Neural cell (in vitro differentiated cells): ENCODE results near the gene KIF13A. TPM values are rescaled to one million over a fixed set of nuclear protein-coding genes. Genes with fewer than 3 reads are reported as not detected.

ENCODE experiments used
- H2AFZ ChIP-seq: fragments of 200-600, 300-800 bp; sonication (generic), shearing (Covaris generic); 2 replicates; pipeline ENCODE4 v1.6.0; 2014; ENCODE audit warnings: low read depth, mild to moderate bottlenecking, antibody characterized with exemption, low read length, moderate library complexity
- H3F3A ChIP-seq: fragments of 200-600 bp; shearing (Covaris generic); 2 replicates; pipeline ENCODE4 v1.6.1; 2016; ENCODE audit warnings: mild to moderate bottlenecking, moderate library complexity, mixed read lengths, antibody characterized with exemption, low read length; ENCODE audit not compliant: insufficient read depth, poor library complexity, severe bottlenecking
- H3K27ac ChIP-seq: fragments of 200-600, 300-800 bp; sonication (generic), shearing (Covaris generic); 2 replicates; pipeline ENCODE4 v1.5.1; 2014; ENCODE audit warnings: mild to moderate bottlenecking, low read length, moderate library complexity
- H3K27me3 ChIP-seq: fragments of 300-800, 200-600 bp; sonication (generic), shearing (Covaris generic); 2 replicates; pipeline ENCODE4 v1.6.0; 2014; ENCODE audit warnings: mild to moderate bottlenecking, low read depth, low read length, moderate library complexity; ENCODE audit not compliant: insufficient read depth
- H3K36me3 ChIP-seq: fragments of 300-800, 200-600 bp; sonication (generic), shearing (Covaris generic); 2 replicates; pipeline ENCODE4 v1.5.1; 2014; ENCODE audit warnings: mild to moderate bottlenecking, antibody characterized with exemption, low read length, moderate library complexity; ENCODE audit not compliant: insufficient read depth
- H3K4me2 ChIP-seq: fragments of 300-800, 200-600 bp; sonication (generic), shearing (Covaris generic); 2 replicates; pipeline ENCODE4 v1.6.0; 2014; ENCODE audit warnings: mild to moderate bottlenecking, low read length
- H3K4me3 ChIP-seq: fragments of 300-800, 200-600 bp; sonication (generic), shearing (Covaris generic); 2 replicates; pipeline ENCODE4 v1.5.1; 2014; ENCODE audit warnings: mild to moderate bottlenecking, low read length, moderate library complexity
- H3K79me2 ChIP-seq: fragments of 200-600 bp; shearing (Covaris generic); replicated peaks from 2 replicates; pipeline ENCODE4 v1.6.0; 2014; ENCODE audit warnings: mild to moderate bottlenecking, low read length, moderate library complexity; ENCODE audit not compliant: insufficient read depth
- H3K9ac ChIP-seq: fragments of 300-800, 200-600 bp; sonication (generic), shearing (Covaris generic); 2 replicates; pipeline ENCODE4 v1.6.1; 2016; ENCODE audit warnings: mild to moderate bottlenecking, low read length, mixed read lengths
- H3K9me2 ChIP-seq: fragments of 200-600 bp; shearing (Covaris generic); 2 replicates; pipeline ENCODE4 v1.6.1; 2016; ENCODE audit warnings: mild to moderate bottlenecking, low read length, mixed read lengths; ENCODE audit not compliant: insufficient read depth
- H3K9me3 ChIP-seq: fragments of 200-600, 300-800 bp; sonication (generic), shearing (Covaris generic); 2 replicates; pipeline ENCODE4 v1.6.1; 2016; ENCODE audit warnings: mild to moderate bottlenecking, mixed run types, low read length, moderate library complexity, mixed read lengths
- H4K20me1 ChIP-seq: fragments of 200-600 bp; shearing (Covaris generic); 2 replicates; pipeline ENCODE4 v1.6.1; 2016; ENCODE audit warnings: mild to moderate bottlenecking, mixed run types; ENCODE audit not compliant: insufficient read depth
- EP300 ChIP-seq: fragments of 450-650 bp; conservative IDR thresholded peaks from 2 replicates; pipeline ENCODE4 v1.6.1; 2014; ENCODE audit warnings: antibody characterized with exemption, mild to moderate bottlenecking, moderate library complexity; ENCODE audit not compliant: poor library complexity, severe bottlenecking
- EZH2 ChIP-seq: fragments of 200-600, 300-800 bp; shearing (Covaris generic), sonication (generic); IDR thresholded peaks from 2 replicates; pipeline ENCODE4 v1.6.1; 2014; ENCODE audit warnings: antibody characterized with exemption, low read length, borderline replicate concordance, mild to moderate bottlenecking; ENCODE audit not compliant: insufficient read depth, poor library complexity, severe bottlenecking
- MXI1 ChIP-seq: fragments of 450-650 bp; conservative IDR thresholded peaks from 2 replicates; pipeline ENCODE4 v1.6.1; 2014; ENCODE audit warnings: antibody characterized with exemption, mild to moderate bottlenecking; ENCODE audit not compliant: poor library complexity, severe bottlenecking
- POLR2AphosphoS5 ChIP-seq: IDR thresholded peaks from 2 replicates; pipeline ENCODE4 v1.6.1; 2012
- RAD21 ChIP-seq: fragments of 450-650 bp; conservative IDR thresholded peaks from 2 replicates; pipeline ENCODE4 v1.6.1; 2014; ENCODE audit warnings: antibody characterized with exemption, mild to moderate bottlenecking, moderate library complexity
- REST ChIP-seq: IDR thresholded peaks from 2 replicates; pipeline ENCODE4 v1.6.1; 2012; ENCODE audit warnings: borderline replicate concordance
- SMC3 ChIP-seq: fragments of 450-650 bp; conservative IDR thresholded peaks from 2 replicates; pipeline ENCODE4 v1.6.1; 2014; ENCODE audit warnings: antibody characterized with exemption, mild to moderate bottlenecking, moderate library complexity; ENCODE audit not compliant: poor library complexity
- TAF1 ChIP-seq: IDR thresholded peaks from 2 replicates; pipeline ENCODE4 v1.6.1; 2012; ENCODE audit warnings: low read depth
- polyA plus RNA-seq: library from polyadenylated mRNA; depleted of rRNA; stranded (reverse); fragments of >200 nt; gene quantifications from 2 replicates; pipeline ENCODE4 v1.2.3, GENCODE V29; 2014
- TF ChIP-seq, protein P1 (sequence below): fragments of 450-650 bp; IDR thresholded peaks from 2 replicates; pipeline ENCODE4 v1.5.1; 2014; ENCODE audit warnings: antibody characterized with exemption, mild to moderate bottlenecking, moderate library complexity; ENCODE audit not compliant: poor library complexity, severe bottlenecking

Gene KIF13A
- polyA plus RNA-seq, 1 donor from 2014 or later = 9.4 TPM

GRCh38 chr6:17835784-17836183 is 151.7 kb downstream of the KIF13A start:
- Histone ChIP-seq H3K27ac (no peak overlapping the region), H3K4me2 (no peak overlapping the region), H3K9me3 (no peaks in the 10 kb centered on the region), H4K20me1 (no peaks in the 10 kb centered on the region), H3K9ac (no peak overlapping the region), H3K4me3 (no peak overlapping the region), H3F3A (no peaks in the 10 kb centered on the region), H3K79me2 (no peaks in the 10 kb centered on the region), H3K36me3 (no peaks in the 10 kb centered on the region), H3K9me2 (no peaks in the 10 kb centered on the region), H3K27me3 (no peaks in the 10 kb centered on the region), H2AFZ (no peak overlapping the region)
- no peak for TF ChIP-seq EZH2
- TF ChIP-seq MXI1 = no peak
- no peak for TF ChIP-seq RAD21
- no peak for TF ChIP-seq SMC3
- no peak for TF ChIP-seq POLR2AphosphoS5
- TF ChIP-seq TAF1 = no peak
- TF ChIP-seq, protein P1, sequence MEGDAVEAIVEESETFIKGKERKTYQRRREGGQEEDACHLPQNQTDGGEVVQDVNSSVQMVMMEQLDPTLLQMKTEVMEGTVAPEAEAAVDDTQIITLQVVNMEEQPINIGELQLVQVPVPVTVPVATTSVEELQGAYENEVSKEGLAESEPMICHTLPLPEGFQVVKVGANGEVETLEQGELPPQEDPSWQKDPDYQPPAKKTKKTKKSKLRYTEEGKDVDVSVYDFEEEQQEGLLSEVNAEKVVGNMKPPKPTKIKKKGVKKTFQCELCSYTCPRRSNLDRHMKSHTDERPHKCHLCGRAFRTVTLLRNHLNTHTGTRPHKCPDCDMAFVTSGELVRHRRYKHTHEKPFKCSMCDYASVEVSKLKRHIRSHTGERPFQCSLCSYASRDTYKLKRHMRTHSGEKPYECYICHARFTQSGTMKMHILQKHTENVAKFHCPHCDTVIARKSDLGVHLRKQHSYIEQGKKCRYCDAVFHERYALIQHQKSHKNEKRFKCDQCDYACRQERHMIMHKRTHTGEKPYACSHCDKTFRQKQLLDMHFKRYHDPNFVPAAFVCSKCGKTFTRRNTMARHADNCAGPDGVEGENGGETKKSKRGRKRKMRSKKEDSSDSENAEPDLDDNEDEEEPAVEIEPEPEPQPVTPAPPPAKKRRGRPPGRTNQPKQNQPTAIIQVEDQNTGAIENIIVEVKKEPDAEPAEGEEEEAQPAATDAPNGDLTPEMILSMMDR = no peak
- no peak for TF ChIP-seq EP300
- TF ChIP-seq REST = no peak

DNA sequence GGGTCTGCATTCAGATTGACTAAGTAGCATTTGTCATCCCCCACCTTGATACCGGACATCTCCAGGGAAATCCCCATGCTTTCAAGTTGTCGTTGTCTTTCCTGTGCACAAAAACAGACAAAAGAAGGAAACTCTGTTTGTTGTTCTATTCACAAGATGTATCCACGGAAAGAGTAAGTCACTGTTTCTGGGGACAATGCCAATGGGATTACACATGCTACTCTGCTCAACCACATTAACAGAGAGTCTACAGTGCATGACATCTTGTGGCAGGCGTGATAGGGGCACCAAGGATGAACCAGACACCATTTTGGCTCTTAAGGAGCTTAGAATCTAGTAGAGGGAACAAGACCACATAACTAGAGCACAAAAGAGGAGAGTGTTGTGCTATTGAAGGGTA is 156.3 kb downstream of the KIF13A start:
- Histone ChIP-seq H3K27me3 (no peaks in the 10 kb centered on the region), H3K27ac (no peak overlapping the region), H3K4me3 (no peak overlapping the region), H3K36me3 (no peaks in the 10 kb centered on the region), H3F3A (no peaks in the 10 kb centered on the region), H3K4me2 (no peak overlapping the region), H3K79me2 (no peaks in the 10 kb centered on the region), H3K9me3 (no peaks in the 10 kb centered on the region), H4K20me1 (no peaks in the 10 kb centered on the region), H3K9ac (no peak overlapping the region), H2AFZ (no peak overlapping the region), H3K9me2 (no peaks in the 10 kb centered on the region)
- TF ChIP-seq EZH2 (no peak), RAD21 (no peak), SMC3 (no peak), POLR2AphosphoS5 (no peak), EP300 (no peak), TAF1 (no peak), REST (no peak), MXI1 (no peak)
- TF ChIP-seq, protein P1 = no peak
